Stimulated activated CD4-positive, alpha-beta T cell treated with anti-CD3 and anti-CD28 coated beads, Interleukin-1b, Interleukin-23, amount 100 ng/mL, for 24 hours (primary cell): ENCODE data around the gene CPN1.

Experiments
- DNase-seq, 4 experiments: peaks; one replicate each; pipeline ENCODE4 v3.0.0-alpha.2; 2020; ENCODE audit warnings: low read depth in 4 of 4, low spot score in 1 of 4

The CPN1 gene

DNA sequence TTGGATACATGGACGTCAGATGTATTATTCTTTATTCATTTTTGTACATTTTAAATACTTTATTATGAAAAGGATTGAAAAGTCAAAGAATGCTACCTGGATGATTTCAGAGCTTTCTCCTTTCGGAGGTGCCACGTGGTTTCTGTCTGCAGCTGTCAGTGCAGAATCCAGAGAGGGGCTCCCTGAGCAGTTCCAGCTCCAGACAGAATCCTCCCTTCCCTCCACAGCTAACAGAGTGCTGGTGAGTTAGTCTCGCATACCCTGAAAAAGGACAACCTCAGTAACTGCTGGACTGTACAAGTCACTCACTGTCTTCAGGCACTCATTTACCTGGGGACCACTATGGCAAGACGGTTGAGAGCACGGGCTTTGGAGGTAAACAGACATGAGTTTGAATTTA lies 82.8 kb downstream of the CPN1 start:
- no peak for DNase-seq

DNA sequence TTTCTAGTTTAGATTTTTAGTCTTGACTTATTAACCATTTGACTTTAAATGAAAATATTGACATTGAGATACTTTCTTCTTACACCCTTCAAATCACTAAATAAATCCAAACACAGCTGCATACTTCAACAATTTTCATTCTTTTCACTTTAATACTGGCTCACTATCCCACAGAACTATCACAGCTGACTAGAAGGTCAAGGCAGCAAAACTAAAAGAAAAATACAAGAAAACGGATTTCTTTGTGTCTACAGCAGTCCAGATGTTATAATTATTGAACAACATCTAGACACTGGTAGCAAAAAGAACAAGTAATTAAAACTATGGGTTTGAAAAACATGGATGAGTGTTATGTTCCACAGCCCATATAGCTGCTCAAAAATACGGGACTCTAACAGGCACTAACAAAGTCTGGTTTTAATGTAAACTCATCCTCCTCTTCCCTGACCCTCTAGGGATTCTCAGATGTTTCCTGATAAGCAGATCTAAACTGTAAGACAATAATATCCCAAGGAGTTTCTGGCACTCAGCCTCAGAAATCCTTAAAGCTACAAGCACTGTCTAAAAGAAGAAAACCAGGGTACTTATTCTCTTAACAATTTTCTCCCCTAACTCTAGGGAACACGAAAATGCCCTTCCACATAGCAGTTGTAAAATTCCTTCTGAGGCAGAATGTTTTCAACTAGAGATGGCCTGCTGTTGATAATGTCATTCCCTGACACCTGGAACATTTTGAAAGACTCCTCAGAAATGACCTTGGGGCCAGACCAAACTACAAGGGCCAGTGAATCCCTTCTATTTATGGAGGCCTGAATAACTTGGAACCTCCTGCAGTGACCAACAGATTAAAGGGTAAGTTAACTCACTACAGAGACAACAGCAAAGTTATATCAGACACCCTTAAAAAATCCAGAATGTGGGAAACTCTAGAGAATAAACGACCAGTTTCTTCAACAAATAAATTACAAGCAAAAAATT lies 84.7 kb downstream of the CPN1 start:
- DNase-seq, result no peak

DNA sequence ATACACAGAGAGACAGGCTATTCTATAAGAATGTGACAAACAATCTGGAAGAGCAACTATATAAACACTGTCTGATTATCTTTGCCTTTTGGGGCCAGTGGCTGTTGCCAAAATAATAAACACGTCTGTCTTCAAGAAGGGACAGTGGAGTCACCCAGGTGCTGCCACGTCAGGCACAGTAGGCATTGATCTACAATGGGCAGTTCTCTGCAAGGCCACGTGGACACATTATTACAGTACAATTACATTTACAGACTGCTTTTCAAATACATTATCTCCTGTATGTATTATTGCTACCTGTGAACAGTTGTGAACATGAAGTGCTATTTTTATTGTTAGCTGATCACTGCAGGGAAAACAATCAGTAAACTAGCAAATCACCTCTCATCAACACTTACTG lies 86.0 kb downstream of the CPN1 start:
- DNase-seq, result no peak

DNA sequence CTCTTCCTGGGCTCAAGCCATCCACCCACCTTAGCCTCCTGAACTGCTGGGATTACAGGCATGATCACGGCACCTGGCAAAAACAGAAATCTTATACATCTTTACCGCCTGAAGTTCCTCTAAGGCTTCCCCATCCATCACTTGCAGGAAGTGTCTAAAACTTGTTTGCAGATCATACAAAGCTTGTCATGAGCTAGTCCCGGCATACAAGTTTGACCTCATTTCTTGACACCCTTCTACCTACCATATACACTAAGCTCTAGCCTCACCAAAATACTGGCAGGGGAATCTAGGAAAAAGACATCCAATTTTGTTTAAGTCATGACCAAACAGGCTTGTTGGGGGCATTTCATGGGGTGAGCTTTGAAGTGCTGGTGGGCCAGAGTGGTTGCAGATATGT lies 86.4 kb downstream of the CPN1 start:
- DNase-seq, result no peak

DNA sequence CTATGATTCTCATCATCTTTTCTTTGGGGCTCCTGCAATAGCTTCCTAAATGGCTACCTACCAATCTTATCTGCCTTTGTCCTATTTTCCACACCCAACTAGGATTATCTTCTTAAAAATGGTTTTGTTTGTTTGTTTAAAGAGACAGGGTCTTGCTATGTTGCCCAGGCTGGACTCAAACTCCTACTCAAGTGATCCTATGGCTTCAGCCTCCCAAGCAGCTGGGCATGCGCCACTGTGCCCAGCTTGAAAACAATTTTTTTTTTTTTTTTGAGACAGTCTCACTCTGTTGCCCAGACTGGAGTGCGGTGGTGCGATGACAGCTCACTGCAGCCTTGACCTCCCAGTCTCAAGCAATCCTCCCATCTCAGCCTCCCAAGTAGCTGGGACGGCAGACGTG lies 86.9 kb downstream of the CPN1 start:
- no peak for DNase-seq

DNA sequence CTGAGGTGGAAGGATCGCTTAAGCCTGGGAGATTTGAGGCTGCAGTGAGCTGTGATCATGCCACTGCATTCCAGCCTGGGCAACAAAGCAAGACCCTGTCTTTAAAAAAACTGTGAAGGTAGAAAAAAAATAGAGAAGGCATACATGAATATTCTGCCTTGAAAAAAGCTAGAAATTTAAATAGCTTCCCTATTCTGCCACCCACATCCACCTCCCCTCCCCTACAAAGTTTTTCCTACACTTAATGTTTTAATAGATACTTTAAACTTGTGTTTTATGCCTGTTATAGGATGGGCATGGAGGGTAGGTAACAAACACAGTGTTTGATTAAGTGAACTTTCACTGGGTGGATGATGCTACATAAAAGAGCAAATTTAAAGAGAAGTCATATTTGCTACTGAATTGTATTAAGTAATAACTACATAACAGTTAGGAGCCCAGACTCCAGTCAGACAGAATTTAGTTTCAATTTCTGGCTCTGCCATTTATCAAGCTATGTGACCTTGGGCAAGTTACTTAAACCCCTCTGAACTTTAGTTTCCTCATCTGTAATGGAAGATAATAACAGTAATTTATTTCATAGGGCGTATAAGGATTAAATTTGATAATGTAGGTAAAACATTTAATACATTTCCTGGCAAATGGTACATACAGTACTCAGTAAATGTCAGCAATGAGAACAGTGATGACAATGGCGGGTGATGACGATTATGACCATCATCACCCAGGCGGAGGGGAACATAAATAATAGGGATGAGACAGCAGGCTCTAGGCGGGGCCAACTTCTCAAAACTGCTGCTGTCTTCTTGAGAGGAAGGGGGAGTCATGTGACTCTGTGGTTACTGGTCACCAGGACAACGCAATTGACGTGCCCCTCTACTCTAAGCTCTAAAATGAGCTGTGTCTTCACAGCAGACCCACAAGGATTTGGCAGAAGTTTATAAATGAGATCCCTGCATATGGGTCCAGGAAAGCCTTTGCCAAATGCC lies 87.7 kb downstream of the CPN1 start:
- peak in 3 of 4 experiments; percentile 6 to 18 (median 13) for DNase-seq
